Measurements from ENCODE around the gene TLX2. TPM values are rescaled to one million over a fixed set of nuclear protein-coding genes. Genes with fewer than 3 reads are reported as not detected.

Gene TLX2
- total and polyA plus RNA-seq, 2 experiments from 2014 or later = 0.16 to 0.21 TPM

GRCh38 chr2:74551942-74552913 lies 38.0 kb downstream of the TLX2 start:
- no peak overlapping the region for H2AFZ ChIP-seq
- TF ChIP-seq POLR2AphosphoS5 (IDR thresholded peaks at IDR 0.05; ENCODE audit: low read depth) (no peak), JUNB (IDR thresholded peaks at IDR 0.05; ENCODE audit: unreplicated experiment) (no peak), NANOG (IDR thresholded peaks at IDR 0.05; ENCODE audit: borderline replicate concordance) (no peak), CREB1 (CRISPR knock-in tag; IDR thresholded peaks at IDR 0.05; ENCODE audit: low read depth) (no peak), ZNF114 (CRISPR knock-in tag; IDR thresholded peaks at IDR 0.05) (no peak), ETS1 (IDR thresholded peaks at IDR 0.05) (no peak), EZH2 (IDR thresholded peaks at IDR 0.05; ENCODE audit: low read depth, unreplicated experiment) (no peak), STAT1 (IDR thresholded peaks at IDR 0.05; ENCODE audit: unreplicated experiment) (no peak)
- Mint-ChIP-seq H3K4me3 (peak overlapping the region; percentile 83), H3K36me3 (ENCODE audit: low read depth) (peaks cover 6% of the 10 kb centered on the region; the same call in 1 of the 3 replicates), H3K27ac (no peak overlapping the region), H3K27me3 (ENCODE audit: insufficient read depth, low read depth, poor library complexity) (peaks cover 83% of the 10 kb centered on the region), H3K4me1 (peaks cover 26% of the 10 kb centered on the region), H3K9me3 (peaks cover 3% of the 10 kb centered on the region; the same call in 1 of the 3 replicates)
- ATAC-seq (no peak), DNase-seq (ENCODE audit: low spot score) (no peak)
- no peaks in the 10 kb centered on the region; the same call in 1 of the 2 replicates for H4K20me1 ChIP-seq (replicated peaks; ENCODE audit: insufficient read depth)
- peak overlapping the region; percentile 96 for H3K4me2 ChIP-seq
- H3K79me2 ChIP-seq (replicated peaks; ENCODE audit: insufficient read depth) = peaks cover 1% of the 10 kb centered on the region; the same call in 1 of the 2 replicates
- peaks cover 7% of the 10 kb centered on the region for H3F3A ChIP-seq (replicated peaks; ENCODE audit: low read depth)
- no peak overlapping the region for H3K27ac ChIP-seq (ENCODE audit: low read depth)
- H3K36me3 ChIP-seq (ENCODE audit: insufficient read depth) = no peaks in the 10 kb centered on the region
- peak overlapping the region; percentile 93 for H3K4me3 ChIP-seq
- peaks cover 92% of the 10 kb centered on the region for H3K27me3 ChIP-seq (ENCODE audit: insufficient read depth)
- no peaks in the 10 kb centered on the region for H3K9me2 ChIP-seq (ENCODE audit: insufficient read depth)
- peaks cover 22% of the 10 kb centered on the region for H3K4me1 ChIP-seq (ENCODE audit: insufficient read depth)

GRCh38 chr2:74552914-74553811 lies 38.9 kb downstream of the TLX2 start:
- peaks cover 3% of the 10 kb centered on the region; the same call in 1 of the 3 replicates for H3K9me3 Mint-ChIP-seq
- peaks cover 92% of the 10 kb centered on the region for H3K27me3 ChIP-seq (ENCODE audit: insufficient read depth)

More at GRCh38 chr2:74552914-74553811, 38.9 kb downstream of the TLX2 start:
- peak overlapping the region; percentile 99 for H2AFZ ChIP-seq
- H3K36me3 ChIP-seq (ENCODE audit: insufficient read depth) = no peaks in the 10 kb centered on the region
- peak overlapping the region; percentile 96 for H3K4me2 ChIP-seq
- TF ChIP-seq EZH2 (IDR thresholded peaks at IDR 0.05; ENCODE audit: low read depth, unreplicated experiment) = no peak
- TF ChIP-seq CTCF (conservative IDR thresholded peaks at IDR 0.05; ENCODE audit: low read depth in 2 of 2) = no peak
- no peak for TF ChIP-seq ZNF114 (CRISPR knock-in tag; IDR thresholded peaks at IDR 0.05)
- TF ChIP-seq NANOG (IDR thresholded peaks at IDR 0.05; ENCODE audit: borderline replicate concordance) = no peak
- TF ChIP-seq ZNF331 (CRISPR knock-in tag; IDR thresholded peaks at IDR 0.05; ENCODE audit: low read depth) = no peak
- H3K27ac ChIP-seq (ENCODE audit: low read depth) = 0 out of 2 replicates have a peak overlapping the region, but pooled peaks have one; percentile 72
- H3K27ac Mint-ChIP-seq = peak overlapping the region; percentile 54; the same call in 1 of the 2 replicates
- H4K20me1 ChIP-seq (replicated peaks; ENCODE audit: insufficient read depth) = no peaks in the 10 kb centered on the region; the same call in 1 of the 2 replicates
- H3K27me3 Mint-ChIP-seq (ENCODE audit: insufficient read depth, low read depth, poor library complexity) = peaks cover 79% of the 10 kb centered on the region
- peaks cover 23% of the 10 kb centered on the region for H3K4me1 Mint-ChIP-seq
- ATAC-seq (peak; percentile 9), DNase-seq (ENCODE audit: low spot score) (peak; percentile 59)
- peaks cover 4% of the 10 kb centered on the region; the same call in 1 of the 3 replicates for H3K36me3 Mint-ChIP-seq (ENCODE audit: low read depth)
- H3K4me3 Mint-ChIP-seq = peak overlapping the region; percentile 83
- peaks cover 19% of the 10 kb centered on the region for H3K4me1 ChIP-seq (ENCODE audit: insufficient read depth)
- H3K79me2 ChIP-seq (replicated peaks; ENCODE audit: insufficient read depth) = no peaks in the 10 kb centered on the region
- peak overlapping the region; percentile 93 for H3K4me3 ChIP-seq
- H3F3A ChIP-seq (replicated peaks; ENCODE audit: low read depth) = peaks cover 3% of the 10 kb centered on the region
- H3K9me2 ChIP-seq (ENCODE audit: insufficient read depth) = no peaks in the 10 kb centered on the region
